ENCODE results near the gene KCNQ5.

KCNQ5 gene

GRCh38 chr6:72635636-72636035, 13.8 kb downstream of the KCNQ5 start:
- Histone ChIP-seq H3K27me3 (ENCODE audit: insufficient read depth, low read depth) (no peaks in the 10 kb centered on the region), H4K20me1 (ENCODE audit: insufficient read depth) (no peaks in the 10 kb centered on the region), H3K4me3 (IDR thresholded peaks at IDR 0.05; ENCODE audit: insufficient read depth, low read depth, low read length) (no peak overlapping the region), H3K9ac (peak overlapping the region; percentile 2; the same call in 1 of the 2 replicates), H2AFZ (ENCODE audit: low read depth) (no peak overlapping the region), H3K27ac (peak overlapping the region; percentile 42; the same call in 1 of the 2 replicates), H3K4me1 (ENCODE audit: low read depth, poor library complexity, severe bottlenecking) (peaks cover 72% of the 10 kb centered on the region), H3K4me2 (peak overlapping the region; percentile 80), H3K36me3 (ENCODE audit: insufficient read depth) (no peaks in the 10 kb centered on the region), H3K79me2 (ENCODE audit: insufficient read depth, low read depth) (peaks cover 75% of the 10 kb centered on the region)
- no peak for TF ChIP-seq CTCF (conservative IDR thresholded peaks at IDR 0.05; ENCODE audit: low read depth, low read length)

GRCh38 chr6:72636215-72636614, 14.4 kb downstream of the KCNQ5 start:
- Histone ChIP-seq H2AFZ (ENCODE audit: low read depth) (no peak overlapping the region), H3K9ac (peak overlapping the region; percentile 2; the same call in 1 of the 2 replicates), H3K79me2 (ENCODE audit: insufficient read depth, low read depth) (peaks cover 70% of the 10 kb centered on the region), H3K4me1 (ENCODE audit: low read depth, poor library complexity, severe bottlenecking) (peaks cover 78% of the 10 kb centered on the region), H3K27me3 (ENCODE audit: insufficient read depth, low read depth) (no peaks in the 10 kb centered on the region), H4K20me1 (ENCODE audit: insufficient read depth) (no peaks in the 10 kb centered on the region), H3K36me3 (ENCODE audit: insufficient read depth) (no peaks in the 10 kb centered on the region), H3K4me3 (IDR thresholded peaks at IDR 0.05; ENCODE audit: insufficient read depth, low read depth, low read length) (no peak overlapping the region), H3K4me2 (peak overlapping the region; percentile 80), H3K27ac (peak overlapping the region; percentile 42; the same call in 1 of the 2 replicates)
- no peak for TF ChIP-seq CTCF (conservative IDR thresholded peaks at IDR 0.05; ENCODE audit: low read depth, low read length)

- Histone ChIP-seq H3K9ac (no peak overlapping the region), H3K4me2 (peak overlapping the region; percentile 80; the same call in 1 of the 2 replicates), H2AFZ (ENCODE audit: low read depth) (no peak overlapping the region), H3K79me2 (ENCODE audit: insufficient read depth, low read depth) (peaks cover 70% of the 10 kb centered on the region), H3K4me3 (IDR thresholded peaks at IDR 0.05; ENCODE audit: insufficient read depth, low read depth, low read length) (no peak overlapping the region), H3K4me1 (ENCODE audit: low read depth, poor library complexity, severe bottlenecking) (peaks cover 83% of the 10 kb centered on the region), H4K20me1 (ENCODE audit: insufficient read depth) (no peaks in the 10 kb centered on the region), H3K27ac (peak overlapping the region; percentile 42; the same call in 1 of the 2 replicates), H3K36me3 (ENCODE audit: insufficient read depth) (no peaks in the 10 kb centered on the region), H3K27me3 (ENCODE audit: insufficient read depth, low read depth) (no peaks in the 10 kb centered on the region)
- TF ChIP-seq CTCF (conservative IDR thresholded peaks at IDR 0.05; ENCODE audit: low read depth, low read length) = no peak
These were observed 14.9 kb downstream of the KCNQ5 start for GRCh38 chr6:72636786-72637185.

GRCh38 chr6:72639920-72640614, 18.2 kb downstream of the KCNQ5 start:
- Histone ChIP-seq H3K79me2 (ENCODE audit: insufficient read depth, low read depth) (peaks cover 70% of the 10 kb centered on the region), H3K27me3 (ENCODE audit: insufficient read depth, low read depth) (no peaks in the 10 kb centered on the region)
- TF ChIP-seq CTCF (conservative IDR thresholded peaks at IDR 0.05; ENCODE audit: low read depth, low read length) = no peak

More at GRCh38 chr6:72639920-72640614, 18.2 kb downstream of the KCNQ5 start:
- no peak overlapping the region for H3K4me3 ChIP-seq (IDR thresholded peaks at IDR 0.05; ENCODE audit: insufficient read depth, low read depth, low read length)
- H3K4me2 ChIP-seq = no peak overlapping the region; the same call in 1 of the 2 replicates
- H3K36me3 ChIP-seq (ENCODE audit: insufficient read depth) = no peaks in the 10 kb centered on the region
- H3K4me1 ChIP-seq (ENCODE audit: low read depth, poor library complexity, severe bottlenecking) = peaks cover 100% of the 10 kb centered on the region
- no peak overlapping the region for H3K9ac ChIP-seq
- H3K27ac ChIP-seq = no peak overlapping the region
- H2AFZ ChIP-seq (ENCODE audit: low read depth) = no peak overlapping the region
- H4K20me1 ChIP-seq (ENCODE audit: insufficient read depth) = no peaks in the 10 kb centered on the region
